ENCODE data around the gene OR2T4. TPM values are rescaled to one million over a fixed set of nuclear protein-coding genes. Genes with fewer than 3 reads are reported as not detected.

Gene OR2T4
- total RNA-seq, 6 experiments from 2014 or later, result not detected

GRCh38 chr1:248359415-248359814, 2.0 kb upstream of the OR2T4 start:
- peaks cover 22% of the 10 kb centered on the region for H3K9me3 Mint-ChIP-seq
- peaks cover 11% of the 10 kb centered on the region for H3K36me3 Mint-ChIP-seq (ENCODE audit: low read depth)
- no peaks in the 10 kb centered on the region for H3K4me1 Mint-ChIP-seq (ENCODE audit: low read depth)
- DNase-seq, result no peak
- no peak for TF ChIP-seq CTCF (IDR thresholded peaks at IDR 0.05)
- no peak overlapping the region for H3K27ac Mint-ChIP-seq
- H3K4me3 Mint-ChIP-seq, result no peak overlapping the region
- H3K27me3 Mint-ChIP-seq (ENCODE audit: insufficient read depth), result no peaks in the 10 kb centered on the region; the same call in 1 of the 2 replicates

- no peak for TF ChIP-seq CTCF (IDR thresholded peaks at IDR 0.05)
- DNase-seq, result no peak
- Mint-ChIP-seq H3K9me3 (peaks cover 62% of the 10 kb centered on the region), H3K36me3 (ENCODE audit: low read depth) (peaks cover 11% of the 10 kb centered on the region), H3K4me3 (no peak overlapping the region), H3K27me3 (ENCODE audit: insufficient read depth) (no peaks in the 10 kb centered on the region), H3K27ac (no peak overlapping the region), H3K4me1 (ENCODE audit: low read depth) (no peaks in the 10 kb centered on the region)
These were observed 5.1 kb downstream of the OR2T4 start for GRCh38 chr1:248366609-248367008.

- TF ChIP-seq CTCF (IDR thresholded peaks at IDR 0.05), result no peak
- Mint-ChIP-seq H3K36me3 (ENCODE audit: low read depth) (no peaks in the 10 kb centered on the region), H3K27me3 (ENCODE audit: insufficient read depth) (no peaks in the 10 kb centered on the region), H3K27ac (no peak overlapping the region), H3K4me3 (no peak overlapping the region), H3K4me1 (ENCODE audit: low read depth) (no peaks in the 10 kb centered on the region), H3K9me3 (peaks cover 68% of the 10 kb centered on the region)
- no peak for DNase-seq
These were observed 10.9 kb downstream of the OR2T4 start for GRCh38 chr1:248372394-248372793.

GRCh38 chr1:248373761-248374160, 12.3 kb downstream of the OR2T4 start:
- Mint-ChIP-seq H3K9me3 (peaks cover 68% of the 10 kb centered on the region), H3K27me3 (ENCODE audit: insufficient read depth) (no peaks in the 10 kb centered on the region), H3K4me1 (ENCODE audit: low read depth) (no peaks in the 10 kb centered on the region), H3K4me3 (no peak overlapping the region), H3K36me3 (ENCODE audit: low read depth) (no peaks in the 10 kb centered on the region), H3K27ac (no peak overlapping the region)
- DNase-seq, result no peak
- no peak for TF ChIP-seq CTCF (IDR thresholded peaks at IDR 0.05)

- H3K27ac Mint-ChIP-seq, result no peak within 1 kb of the TSS
- no peaks in the 10 kb centered on the region for H3K27me3 Mint-ChIP-seq (ENCODE audit: insufficient read depth)
- DNase-seq, result no peak
- H3K36me3 Mint-ChIP-seq (ENCODE audit: low read depth), result no peaks in the 10 kb centered on the region
- peaks cover 62% of the 10 kb centered on the region for H3K9me3 Mint-ChIP-seq
- no peaks in the 10 kb centered on the region for H3K4me1 Mint-ChIP-seq (ENCODE audit: low read depth)
- H3K4me3 Mint-ChIP-seq, result no peak within 1 kb of the TSS
- TF ChIP-seq CTCF (IDR thresholded peaks at IDR 0.05), result no peak
These were observed 14.0 kb downstream of the OR2T4 start, which contains the start of gene OR2T6 for GRCh38 chr1:248375446-248375845. TSS of gene OR2T6 (plus strand) at chr1:248375746. CDS start at chr1:248387609, 11,863 bp downstream.

GRCh38 chr1:248376916-248377315, 15.5 kb downstream of the OR2T4 start:
- no peak for TF ChIP-seq CTCF (IDR thresholded peaks at IDR 0.05)
- no peak overlapping the region for H3K27ac Mint-ChIP-seq
- no peak for DNase-seq
- no peaks in the 10 kb centered on the region for H3K36me3 Mint-ChIP-seq (ENCODE audit: low read depth)
- no peaks in the 10 kb centered on the region for H3K4me1 Mint-ChIP-seq (ENCODE audit: low read depth)
- H3K27me3 Mint-ChIP-seq (ENCODE audit: insufficient read depth), result no peaks in the 10 kb centered on the region
- H3K4me3 Mint-ChIP-seq, result no peak overlapping the region
- peaks cover 55% of the 10 kb centered on the region for H3K9me3 Mint-ChIP-seq
